H1 (cell line): ENCODE results near the gene GPLD1. TPM values are rescaled to one million over a fixed set of nuclear protein-coding genes. Genes with fewer than 3 reads are reported as not detected.

Experiments
- CTCF ChIA-PET: fragments of 300-600 bp; sonication (Branson Sonifier 250); formaldehyde crosslinking; loops from one replicate; lab custom pipeline; 2021; ENCODE audit not compliant: partially characterized antibody; lab: Charles Lee
- POLR2A ChIA-PET: fragments of 300-600 bp; sonication (Branson Sonifier 250); formaldehyde crosslinking; loops from one replicate; lab custom pipeline; 2021; ENCODE audit warnings: inconsistent platforms; ENCODE audit not compliant: partially characterized antibody; lab: Charles Lee
- DNase-seq, 2 experiments: peaks; one replicate each; pipeline versions ENCODE4 v3.0.0 to v3.0.0-alpha.2; 2010 to 2022; ENCODE audit warnings: low spot score in 2 of 2, low read depth in 1 of 2, mixed read lengths in 1 of 2
- FAIRE-seq: peaks from 2 replicates; lab custom pipeline; 2011; peaks lifted over from hg19 to GRCh38; lab: Jason Lieb, UNC
- H2AFZ ChIP-seq: 2 replicates; pipeline ENCODE4 v1.8.1; 2012; ENCODE audit warnings: low read length, inconsistent platforms
- H2AK5ac ChIP-seq: 2 replicates; pipeline ENCODE4 v1.6.1; 2013; ENCODE audit warnings: low read depth, low read length
- H2BK120ac ChIP-seq: replicated peaks from 2 replicates; pipeline ENCODE3; 2013; ENCODE audit warnings: low read depth, low read length, inconsistent platforms
- H2BK12ac ChIP-seq: 2 replicates; pipeline ENCODE4 v1.6.1; 2013; ENCODE audit warnings: low read depth, low read length
- H2BK15ac ChIP-seq: 2 replicates; pipeline ENCODE4 v1.6.1; 2013; ENCODE audit warnings: low read length
- H2BK20ac ChIP-seq: 2 replicates; pipeline ENCODE4 v1.6.1; 2013; ENCODE audit warnings: low read length
- H2BK5ac ChIP-seq: 2 replicates; pipeline ENCODE4 v1.6.1; 2013; ENCODE audit warnings: low read depth, low read length
- H3K14ac ChIP-seq: 2 replicates; pipeline ENCODE4 v1.6.1; 2013; ENCODE audit warnings: inconsistent platforms; ENCODE audit not compliant: insufficient read length
- H3K18ac ChIP-seq: 2 replicates; pipeline ENCODE4 v1.6.1; 2013; ENCODE audit warnings: low read length; ENCODE audit errors: extremely low read depth
- H3K23ac ChIP-seq: 2 replicates; pipeline ENCODE4 v1.6.1; 2013; ENCODE audit warnings: inconsistent platforms; ENCODE audit not compliant: insufficient read length
- H3K23me2 ChIP-seq: 2 replicates; pipeline ENCODE4 v1.6.1; 2013; ENCODE audit warnings: low read depth, low read length
- H3K27ac ChIP-seq: 2 replicates; pipeline ENCODE4 v1.6.1; 2011; ENCODE audit warnings: low read depth, low read length, inconsistent platforms
- H3K27me3 ChIP-seq, 4 experiments: replicated peaks in 1 of 4; 1 replicate in 1 of 4; 2 replicates in 3 of 4; pipeline versions ENCODE4 v1.6.1 to v1.8.1; 2011 to 2013; ENCODE audit warnings: low read length in 3 of 4, mild to moderate bottlenecking in 3 of 4, inconsistent platforms in 2 of 4, mixed read lengths in 2 of 4, moderate library complexity in 1 of 4; ENCODE audit not compliant: control insufficient read depth in 3 of 4, insufficient read depth in 3 of 4; ENCODE audit errors: extremely low read depth in 1 of 4
- H3K36me3 ChIP-seq, 4 experiments: 2 replicates each; pipeline versions ENCODE4 v1.6.1 to v1.8.1; 2011 to 2013; ENCODE audit warnings: mild to moderate bottlenecking in 4 of 4, low read length in 3 of 4, moderate library complexity in 2 of 4, control low read depth in 1 of 4, inconsistent platforms in 1 of 4; ENCODE audit not compliant: insufficient read depth in 4 of 4, control insufficient read depth in 2 of 4
- H3K4ac ChIP-seq: replicated peaks from 2 replicates; pipeline ENCODE3; 2013; ENCODE audit warnings: low read length, low read depth, mixed read lengths, inconsistent platforms; ENCODE audit not compliant: insufficient read length
- H3K4me1 ChIP-seq, 4 experiments: replicated peaks in 1 of 4; 1 replicate in 1 of 4; 2 replicates in 3 of 4; pipeline versions ENCODE4 v1.6.1 to v1.8.1; 2011 to 2013; ENCODE audit warnings: low read length in 3 of 4, inconsistent platforms in 2 of 4, mixed read lengths in 1 of 4; ENCODE audit not compliant: insufficient read depth in 4 of 4, control insufficient read depth in 3 of 4
- H3K4me2 ChIP-seq, 2 experiments: 2 replicates each; pipeline versions ENCODE4 v1.6.1 to v1.8.1; 2011 to 2013; ENCODE audit warnings: low read depth in 2 of 2, low read length in 2 of 2, control low read depth in 1 of 2, inconsistent platforms in 1 of 2, mild to moderate bottlenecking in 1 of 2; ENCODE audit not compliant: insufficient read depth in 1 of 2
- H3K4me3 ChIP-seq, 4 experiments: fragments of 200-600, 300-600 bp in 1 of 4; sonication (generic), shearing (Covaris generic), sonication (Bioruptor Twin) in 1 of 4; 2 replicates each; pipeline versions ENCODE4 v1.5.1 to v1.8.1; 2011 to 2016; ENCODE audit warnings: low read length in 4 of 4, low read depth in 3 of 4, control low read depth in 2 of 4, inconsistent platforms in 2 of 4, mild to moderate bottlenecking in 2 of 4, mixed read lengths in 1 of 4, moderate library complexity in 1 of 4; ENCODE audit not compliant: insufficient read depth in 2 of 4; ENCODE audit errors: extremely low read depth in 1 of 4
- H3K56ac ChIP-seq: replicated peaks from 2 replicates; pipeline ENCODE3; 2013; ENCODE audit warnings: low read depth, mild to moderate bottlenecking, mixed read lengths, low read length, inconsistent platforms; ENCODE audit not compliant: insufficient read length
- H3K79me1 ChIP-seq: 2 replicates; pipeline ENCODE4 v1.6.1; 2013; ENCODE audit warnings: low read depth, low read length, control low read depth
- H3K79me2 ChIP-seq, 2 experiments: 2 replicates each; pipeline versions ENCODE4 v1.6.1 to v1.8.1; 2012 to 2013; ENCODE audit warnings: low read length in 2 of 2, mild to moderate bottlenecking in 2 of 2, inconsistent platforms in 1 of 2; ENCODE audit not compliant: insufficient read depth in 2 of 2, control insufficient read depth in 1 of 2
- H3K9ac ChIP-seq, 4 experiments: replicated peaks in 1 of 4; 1 replicate in 1 of 4; 2 replicates in 3 of 4; pipeline versions ENCODE4 v1.6.1 to v1.8.1; 2011 to 2013; ENCODE audit warnings: low read depth in 3 of 4, low read length in 3 of 4, control low read depth in 2 of 4, mild to moderate bottlenecking in 2 of 4, moderate library complexity in 2 of 4, inconsistent platforms in 1 of 4; ENCODE audit errors: extremely low read depth in 1 of 4
- H3K9me3 ChIP-seq, 2 experiments: 2 replicates each; pipeline versions ENCODE4 v1.6.1 to v1.8.1; 2012 to 2013; ENCODE audit warnings: mild to moderate bottlenecking in 2 of 2, moderate library complexity in 2 of 2, control low read depth in 1 of 2, inconsistent platforms in 1 of 2, low read depth in 1 of 2, low read length in 1 of 2, mixed read lengths in 1 of 2; ENCODE audit not compliant: insufficient read depth in 2 of 2
- H4K20me1 ChIP-seq, 2 experiments: replicated peaks in 1 of 2; 2 replicates each; pipeline versions ENCODE3 to v1.8.1; 2011 to 2013; ENCODE audit warnings: inconsistent platforms in 2 of 2, low read length in 2 of 2, mild to moderate bottlenecking in 1 of 2; ENCODE audit not compliant: insufficient read depth in 2 of 2, control insufficient read depth in 1 of 2
- H4K5ac ChIP-seq: 2 replicates; pipeline ENCODE4 v1.6.1; 2013; ENCODE audit warnings: low read length, low read depth, mixed read lengths, inconsistent platforms; ENCODE audit not compliant: insufficient read length
- H4K8ac ChIP-seq: 2 replicates; pipeline ENCODE4 v1.8.0; 2013; ENCODE audit warnings: mild to moderate bottlenecking, moderate library complexity, low read length, inconsistent platforms; ENCODE audit not compliant: insufficient read depth; ENCODE audit errors: extremely low read depth
- H4K91ac ChIP-seq: replicated peaks from 2 replicates; pipeline ENCODE3; 2013; ENCODE audit warnings: low read length, mixed read lengths, inconsistent platforms; ENCODE audit not compliant: insufficient read length
- BCL11A ChIP-seq, 2 experiments: IDR thresholded peaks; one replicate each; pipeline ENCODE4 v1.6.1; 2011; ENCODE audit warnings: low read depth in 2 of 2, low read length in 2 of 2, mild to moderate bottlenecking in 2 of 2
- E2F6 ChIP-seq: IDR thresholded peaks from 2 replicates; pipeline ENCODE4 v1.6.1; 2012; ENCODE audit warnings: inconsistent platforms
- POU5F1 ChIP-seq: IDR thresholded peaks from 2 replicates; pipeline ENCODE4 v1.6.1; 2011; ENCODE audit warnings: low read depth, mild to moderate bottlenecking, low read length, moderate library complexity
- RBBP5 ChIP-seq: IDR thresholded peaks from 2 replicates; pipeline ENCODE4 v1.7.1; 2012; ENCODE audit warnings: low read depth, mild to moderate bottlenecking, inconsistent platforms, low read length, moderate library complexity, borderline replicate concordance
- RNF2 ChIP-seq: fragments of 200-900, 300-1000 bp; sonication (generic); IDR thresholded peaks from 2 replicates; pipeline ENCODE4 v1.7.1; 2016; ENCODE audit warnings: borderline replicate concordance, low read depth, mild to moderate bottlenecking, antibody characterized with exemption, low read length; ENCODE audit not compliant: poor library complexity, severe bottlenecking; ENCODE audit errors: missing control alignments
- SP4 ChIP-seq: IDR thresholded peaks from 2 replicates; pipeline ENCODE4 v1.6.1; 2012; ENCODE audit warnings: low read length, inconsistent platforms
- WGBS, 2 experiments: shearing (Covaris generic) in 1 of 2; methylation state at CpG; one replicate each; pipeline versions ENCODE4 v1.1.6 to v1.1.7; 2013 to 2015; ENCODE audit warnings: low lambda C conversion rate in 2 of 2, mixed read lengths in 2 of 2, inconsistent platforms in 1 of 2, low coverage in 1 of 2, missing lambda C conversion rate in 1 of 2; ENCODE audit not compliant: insufficient replicate concordance in 2 of 2, insufficient coverage in 1 of 2, insufficient read length in 1 of 2; ENCODE audit errors: extremely low coverage in 1 of 2, missing lambda C conversion rate in 1 of 2; 5-methylcytosine and 5-hydroxymethylcytosine counted together
- polyA plus RNA-seq, 7 experiments: library from polyadenylated mRNA; depleted of rRNA in 3 of 7; stranded (reverse) in 5 of 7; unstranded in 2 of 7; fragments of >200 nt in 5 of 7; fragments of 200-250 nt in 2 of 7; gene quantifications; 1 replicate in 5 of 7; 2 replicates in 1 of 7; 4 replicates in 1 of 7; pipeline versions ENCODE4 v1.2.1 to v1.2.3, GENCODE V29; 2011 to 2013; ENCODE audit warnings: missing spikeins in 2 of 7, mixed read lengths in 2 of 7
- total RNA-seq: library from RNA; stranded (reverse); fragmentation: NEBNext Ultra II Directional; extraction: Animal tissue kit (Norgen Biotek cat#: 25700); gene quantifications from 2 replicates; pipeline ENCODE4 v1.2.1, GENCODE V29; 2021

Gene GPLD1
- total and polyA plus RNA-seq, 2 of the 8 experiments (the other 6 are each of a cell fraction or from before 2014, with no cell fraction given) = 3.7 to 5.3 TPM

GRCh38 chr6:24440897-24441598 lies 48.3 kb downstream of the GPLD1 start:
- 84% methylated on average over 16 of the region's 16 CpGs; no CpG with 5 or more reads in 1 of the 2 experiments for WGBS, 2 experiments
- no peak overlapping the region for H4K91ac ChIP-seq
- H3K14ac ChIP-seq = no peak overlapping the region
- H2BK12ac ChIP-seq = no peak overlapping the region
- no peak overlapping the region for H3K23ac ChIP-seq
- no peak overlapping the region for H4K8ac ChIP-seq
- H3K27ac ChIP-seq = no peak overlapping the region
- TF ChIP-seq RBBP5 (no peak), RNF2 (no peak), POU5F1 (no peak), E2F6 (no peak), BCL11A (IDR thresholded peaks at IDR 0.05; ENCODE audit: low read depth in 2 of 2, low read length in 2 of 2) (no peak), SP4 (no peak)
- H3K23me2 ChIP-seq = no peaks in the 10 kb centered on the region
- peaks cover 0 to 2% of the 10 kb centered on the region in 2 experiments for H4K20me1 ChIP-seq
- no peak overlapping the region for H3K4me2 ChIP-seq
- H2AFZ ChIP-seq = no peak overlapping the region
- H3K4ac ChIP-seq = no peak overlapping the region
- no peak for FAIRE-seq
- H2BK5ac ChIP-seq = no peak overlapping the region
- H2BK120ac ChIP-seq = no peak overlapping the region
- H3K36me3 ChIP-seq = no peaks in the 10 kb centered on the region
- no peaks in the 10 kb centered on the region for H3K27me3 ChIP-seq
- H3K56ac ChIP-seq = no peak overlapping the region
- H2BK15ac ChIP-seq = no peak overlapping the region
- CTCF ChIA-PET = interaction anchor here (0.6 to 2.9 kb wide), 3 partner anchors 8 to 116 kb away, joined by 3 to 12 read pairs (median 4); no protein-coding TSS in a partner anchor
- H4K5ac ChIP-seq = no peak overlapping the region
- no peak overlapping the region for H3K4me3 ChIP-seq
- H3K79me2 ChIP-seq = no peaks in the 10 kb centered on the region
- no peak overlapping the region for H3K9ac ChIP-seq
- POLR2A ChIA-PET = interaction anchor here (0.7 to 1.3 kb wide), 2 partner anchors 9 to 16 kb away, joined by 3 read pairs; no protein-coding TSS in a partner anchor
- H3K18ac ChIP-seq = no peak overlapping the region
- no peak for DNase-seq
- peaks cover 0 to 4% (median 2%) of the 10 kb centered on the region in 4 experiments; a peak in 2 of 7 replicates for H3K4me1 ChIP-seq
- no peaks in the 10 kb centered on the region for H3K9me3 ChIP-seq
- H3K79me1 ChIP-seq = no peaks in the 10 kb centered on the region
- no peak overlapping the region for H2BK20ac ChIP-seq
- no peak overlapping the region for H2AK5ac ChIP-seq
